Measurements from ENCODE around the gene MRPL47. TPM values are rescaled to one million over a fixed set of nuclear protein-coding genes. Genes with fewer than 3 reads are reported as not detected.

Gene MRPL47
- total and polyA plus RNA-seq, 9 of the 15 experiments (the other 6 are each of a cell fraction or from before 2014, with no cell fraction given), result 101 to 437 (median 141) TPM

GRCh38 chr3:179563271-179563783, 41.1 kb downstream of the MRPL47 start (continued):
- TF ChIP-seq ZNF12 (CRISPR knock-in tag; IDR thresholded peaks at IDR 0.05) (no peak), RERE (CRISPR knock-in tag; IDR thresholded peaks at IDR 0.05; ENCODE audit: borderline replicate concordance) (no peak), PYGO2 (tag; IDR thresholded peaks at IDR 0.05) (no peak), NFE2L1 (tag; IDR thresholded peaks at IDR 0.05; ENCODE audit: borderline replicate concordance, low read depth) (no peak), HINFP (tag; conservative IDR thresholded peaks at IDR 0.05; ENCODE audit: low read depth) (no peak), SMARCA5 (IDR thresholded peaks at IDR 0.05) (no peak), MAFF (IDR thresholded peaks at IDR 0.05; ENCODE audit: low read length) (no peak), ZNF197 (CRISPR knock-in tag; IDR thresholded peaks at IDR 0.05; ENCODE audit: low read depth) (no peak), SRSF3 (IDR thresholded peaks at IDR 0.05; ENCODE audit: insufficient read depth, low read length) (0 out of 2 replicates have a peak, but pooled peaks have one; percentile 41), HCFC1 (IDR thresholded peaks at IDR 0.05; ENCODE audit: low read depth, low read length) (peak; percentile 19; the same call in 1 of the 2 replicates), SMAD4 (CRISPR knock-in tag; conservative IDR thresholded peaks at IDR 0.05) (0 out of 2 replicates have a peak, but pooled peaks have one; percentile 12), GABPB2 (CRISPR knock-in tag; conservative IDR thresholded peaks at IDR 0.05) (no peak), ZFX (CRISPR knock-in tag; IDR thresholded peaks at IDR 0.05) (no peak; the same call in 1 of the 2 replicates), RBFOX2 (IDR thresholded peaks at IDR 0.05; ENCODE audit: low read depth, low read length) (peak; percentile 77), TGIF2 (CRISPR knock-in tag; IDR thresholded peaks at IDR 0.05) (no peak), OTX1 (CRISPR knock-in tag; IDR thresholded peaks at IDR 0.05) (0 out of 2 replicates have a peak, but pooled peaks have one; percentile 13), TFE3 (CRISPR knock-in tag; IDR thresholded peaks at IDR 0.05) (no peak), ZNF232 (CRISPR knock-in tag; IDR thresholded peaks at IDR 0.05) (no peak), ZNF324 (CRISPR knock-in tag; IDR thresholded peaks at IDR 0.05) (no peak), ZNF146 (CRISPR knock-in tag; IDR thresholded peaks at IDR 0.05; ENCODE audit: unreplicated experiment) (no peak)
